ENCODE results near the gene CHEK1.
"Not testable (repeated sequence)": the region's sequence is repeated elsewhere in the genome, so short reads cannot be mapped to it uniquely, and the experiment has no call there.

The CHEK1 gene

DNA sequence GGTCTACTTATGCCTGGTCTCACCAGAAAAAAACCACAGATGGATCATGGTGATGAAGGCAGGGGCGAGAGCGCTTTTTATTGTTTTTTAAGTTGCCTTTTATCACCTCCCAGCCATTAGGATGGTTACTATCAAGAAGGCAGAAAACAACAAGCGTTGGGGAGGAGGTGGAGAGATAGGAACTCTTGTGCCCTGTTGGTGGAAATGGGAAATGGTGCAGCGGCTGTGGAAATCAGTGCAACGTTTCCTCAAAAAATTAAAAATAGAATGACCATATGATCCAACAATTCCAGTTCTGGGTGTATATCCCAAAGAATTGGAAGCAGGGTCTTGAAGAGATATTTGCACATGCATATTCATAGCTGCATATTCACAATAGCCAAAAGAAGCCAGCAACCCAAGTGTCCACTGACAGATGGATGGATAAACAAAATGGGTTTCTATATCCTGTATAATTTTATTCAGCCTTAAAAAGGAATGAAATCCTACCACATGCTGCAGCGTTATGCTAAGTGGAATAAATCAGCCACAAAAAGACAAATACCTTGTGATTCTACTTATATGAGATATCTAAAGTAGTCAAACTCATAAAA lies 76.2 kb downstream of the CHEK1 start:
- DNase-seq, result no peak

- no peak for DNase-seq
Observed at GRCh38 chr11:125701858-125702621, 77.1 kb downstream of the CHEK1 start.

DNA sequence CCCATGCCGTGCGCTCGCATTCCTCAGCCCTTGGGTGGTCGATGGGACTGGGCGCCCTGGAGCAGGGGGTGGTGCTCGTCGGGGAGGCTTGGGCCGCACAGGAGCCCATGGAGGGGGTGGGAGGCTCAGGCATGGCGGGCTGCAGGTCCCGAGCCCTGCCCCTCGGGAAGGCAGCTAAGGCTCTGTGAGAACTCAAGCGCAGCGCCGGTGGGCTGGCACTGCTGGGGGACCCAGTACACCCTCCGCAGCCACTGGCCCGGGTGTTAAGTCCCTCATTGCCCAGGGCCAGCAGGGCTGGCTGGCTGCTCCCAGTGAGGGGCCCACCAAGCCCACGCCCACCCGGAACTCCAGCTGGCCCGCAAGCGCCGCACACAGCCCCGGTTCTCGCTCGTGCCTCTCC lies 79.7 kb downstream of the CHEK1 start:
- DNase-seq, result not testable (repeated sequence)

GRCh38 chr11:125720781-125721180 lies 95.8 kb downstream of the CHEK1 start:
- DNase-seq, result no peak

DNA sequence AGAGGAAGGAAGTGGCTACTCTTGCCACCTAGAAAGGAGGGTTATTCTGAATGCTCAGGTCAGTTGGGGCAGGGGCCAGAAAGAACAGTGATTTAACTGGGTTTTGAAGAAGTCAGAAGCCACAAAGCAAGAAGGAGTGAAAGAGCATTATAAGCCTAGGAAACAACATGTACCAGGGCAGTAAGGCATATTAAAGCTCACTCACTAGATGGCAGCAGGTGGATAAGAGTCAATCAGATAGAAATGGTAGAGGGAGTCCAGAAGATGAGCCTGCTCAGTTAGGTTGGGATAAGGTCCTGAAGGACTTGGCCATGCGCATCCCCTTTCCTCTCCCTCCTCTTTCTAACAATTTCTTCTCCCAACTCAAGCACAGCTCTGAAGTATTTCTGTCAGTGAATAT lies 99.2 kb downstream of the CHEK1 start:
- DNase-seq, result peak in 1 of 5 experiments; percentile 17
